ENCODE results near the gene PACSIN3.

DNA sequence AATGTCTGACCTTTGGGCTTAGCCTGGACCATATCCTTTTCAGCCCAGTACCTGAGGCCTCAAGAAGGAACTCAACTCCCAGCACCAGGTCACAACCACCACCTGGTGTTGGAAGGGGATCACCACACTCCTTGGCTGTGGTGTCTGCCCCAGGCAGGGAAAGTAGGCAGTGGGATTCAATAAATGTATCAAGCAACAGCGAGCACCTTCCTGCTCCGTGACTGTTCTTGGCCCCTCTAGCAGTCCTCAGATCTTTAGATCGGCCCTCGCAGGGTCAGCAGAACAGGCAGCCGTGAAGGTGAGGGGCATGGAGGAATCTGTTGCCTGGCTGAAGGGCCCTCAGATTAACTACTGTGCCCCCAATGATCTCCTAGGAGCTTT is 25.5 kb downstream of the PACSIN3 start:
- TF ChIP-seq ZNF274 (IDR thresholded peaks at IDR 0.05; ENCODE audit: low read depth, low read length) (no peak), YY1 (IDR thresholded peaks at IDR 0.05; ENCODE audit: insufficient read depth, insufficient read length) (no peak)
